ENCODE measurements around the gene PTPRR. TPM values are rescaled to one million over a fixed set of nuclear protein-coding genes. Genes with fewer than 3 reads are reported as not detected.

Gene PTPRR
- total RNA-seq, 2 experiments from 2014 or later: not detected

DNA sequence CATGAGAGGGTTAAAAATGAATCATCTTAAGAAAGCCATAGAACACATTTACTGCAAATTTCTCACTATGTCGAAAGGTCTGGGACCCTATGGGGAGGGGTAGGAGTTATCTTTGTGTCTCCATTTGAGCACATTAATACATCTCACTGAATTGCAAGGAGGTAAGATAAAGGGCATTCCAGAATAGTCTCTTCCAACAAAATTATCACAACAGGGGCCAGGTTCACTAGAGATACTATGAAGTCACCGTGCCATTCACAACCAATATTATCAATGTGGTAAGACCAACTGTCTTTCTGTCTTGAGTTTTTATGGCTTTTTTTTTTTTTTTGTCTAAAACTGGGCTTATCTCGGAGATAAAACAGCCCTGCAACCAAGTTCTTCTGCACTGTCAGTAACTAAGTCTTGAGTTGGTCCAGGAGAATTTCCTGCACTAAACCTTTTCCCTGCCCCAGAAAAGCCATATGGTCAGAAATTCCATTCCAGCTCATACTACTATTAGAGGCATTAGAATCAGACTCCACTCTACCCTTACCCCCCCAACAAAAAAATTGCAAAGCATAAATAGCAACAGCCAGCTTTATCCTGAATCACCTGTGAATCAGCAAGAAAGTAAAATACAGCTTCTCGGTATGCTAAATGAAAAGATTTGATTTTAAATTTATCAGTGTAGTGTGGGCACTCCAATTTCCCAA is 79.7 kb downstream of the PTPRR start:
- TF ChIP-seq CTCF (IDR thresholded peaks at IDR 0.05): no peak
- intact Hi-C loops (cut with DNase I, micrococcal nuclease): no loop called here
- Mint-ChIP-seq H3K4me1 (ENCODE audit: low read depth) (no peaks in the 10 kb centered on the region), H3K4me3 (no peak overlapping the region), H3K27ac (no peak overlapping the region), H3K9me3 (no peaks in the 10 kb centered on the region), H3K27me3 (no peaks in the 10 kb centered on the region), H3K36me3 (ENCODE audit: low read depth) (no peaks in the 10 kb centered on the region)
- POLR2A ChIA-PET: no interaction called here
- Histone ChIP-seq H3K4me3 (ENCODE audit: low read length) (no peak overlapping the region), H3K4me1 (ENCODE audit: insufficient read depth, low read length) (no peaks in the 10 kb centered on the region), H3K27me3 (ENCODE audit: control insufficient read depth in 1 of 2, insufficient read depth in 2 of 2, low read length in 2 of 2) (no peaks in the 10 kb centered on the region), H3K27ac (ENCODE audit: low read depth in 1 of 2, low read length in 2 of 2) (no peak overlapping the region), H3K36me3 (ENCODE audit: insufficient read depth, low read length) (no peaks in the 10 kb centered on the region), H3K9me3 (ENCODE audit: control insufficient read depth in 1 of 2, insufficient read depth in 1 of 2, low read length in 2 of 2) (no peaks in the 10 kb centered on the region)
- DNase-seq: no peak
- no peak for ATAC-seq (ENCODE audit: poor library complexity)
- CTCF ChIA-PET: no interaction called here

DNA sequence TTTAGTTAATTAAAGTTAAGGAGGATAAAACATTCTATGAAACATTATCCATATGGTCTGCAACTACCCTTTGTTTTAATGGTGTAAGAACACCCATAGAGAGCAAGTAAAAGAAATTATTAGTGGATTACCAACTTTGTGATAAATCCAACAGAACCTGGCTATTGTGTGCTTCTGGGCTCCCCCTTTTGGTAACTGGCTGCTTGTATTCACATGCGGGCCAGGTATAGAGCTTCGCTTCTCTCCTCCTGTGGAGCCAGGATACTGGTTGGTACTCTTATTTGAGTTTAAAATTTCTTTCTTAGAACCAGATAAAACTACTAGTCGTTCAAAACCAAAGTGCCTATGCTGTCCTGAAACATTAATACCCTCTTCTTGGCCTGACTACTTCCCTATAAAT is 81.0 kb downstream of the PTPRR start:
- no peaks in the 10 kb centered on the region for H3K27me3 Mint-ChIP-seq
- H3K4me3 Mint-ChIP-seq: no peak overlapping the region
- no peaks in the 10 kb centered on the region for H3K4me1 Mint-ChIP-seq (ENCODE audit: low read depth)
- Histone ChIP-seq H3K4me1 (ENCODE audit: insufficient read depth, low read length) (no peaks in the 10 kb centered on the region), H3K9me3 (ENCODE audit: control insufficient read depth in 1 of 2, insufficient read depth in 1 of 2, low read length in 2 of 2) (no peaks in the 10 kb centered on the region), H3K36me3 (ENCODE audit: insufficient read depth, low read length) (no peaks in the 10 kb centered on the region), H3K27me3 (ENCODE audit: control insufficient read depth in 1 of 2, insufficient read depth in 2 of 2, low read length in 2 of 2) (no peaks in the 10 kb centered on the region), H3K4me3 (ENCODE audit: low read length) (no peak overlapping the region), H3K27ac (ENCODE audit: low read depth in 1 of 2, low read length in 2 of 2) (no peak overlapping the region)
- no peaks in the 10 kb centered on the region for H3K36me3 Mint-ChIP-seq (ENCODE audit: low read depth)
- DNase-seq: no peak
- ChIA-PET POLR2A (no interaction called here), CTCF (no interaction called here)
- no peak for ATAC-seq (ENCODE audit: poor library complexity)
- TF ChIP-seq CTCF (IDR thresholded peaks at IDR 0.05): no peak
- intact Hi-C loops (cut with DNase I, micrococcal nuclease): no loop called here
- H3K9me3 Mint-ChIP-seq: no peaks in the 10 kb centered on the region
- H3K27ac Mint-ChIP-seq: no peak overlapping the region

DNA sequence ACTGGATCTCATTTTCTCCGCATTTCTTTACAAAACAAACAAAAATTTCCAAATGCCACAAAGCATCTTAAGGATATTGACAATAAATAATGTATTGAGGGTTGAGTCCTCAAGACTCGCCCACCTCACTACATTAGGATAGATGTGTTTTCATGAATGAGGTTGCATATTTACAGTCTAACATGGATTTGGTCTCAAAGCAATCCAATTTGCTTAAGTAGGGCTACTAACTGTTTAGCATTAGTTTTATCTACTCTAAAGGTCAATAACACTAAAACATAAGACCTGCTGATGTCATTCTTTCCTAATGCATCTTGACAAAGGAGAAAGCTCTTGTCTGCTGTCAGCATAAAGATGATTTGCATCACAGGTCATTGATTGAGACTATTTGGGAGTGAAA is 82.4 kb downstream of the PTPRR start:
- H3K9me3 Mint-ChIP-seq: no peaks in the 10 kb centered on the region
- no peak overlapping the region for H3K4me3 ChIP-seq (ENCODE audit: low read length)
- DNase-seq (no peak), ATAC-seq (ENCODE audit: poor library complexity) (no peak)
- H3K36me3 Mint-ChIP-seq (ENCODE audit: low read depth): no peaks in the 10 kb centered on the region
- TF ChIP-seq CTCF (IDR thresholded peaks at IDR 0.05): no peak
- no peak overlapping the region for H3K27ac Mint-ChIP-seq
- H3K27me3 ChIP-seq (ENCODE audit: control insufficient read depth in 1 of 2, insufficient read depth in 2 of 2, low read length in 2 of 2): no peaks in the 10 kb centered on the region
- H3K36me3 ChIP-seq (ENCODE audit: insufficient read depth, low read length): no peaks in the 10 kb centered on the region
- H3K27ac ChIP-seq (ENCODE audit: low read depth in 1 of 2, low read length in 2 of 2): no peak overlapping the region
- no peaks in the 10 kb centered on the region for H3K4me1 Mint-ChIP-seq (ENCODE audit: low read depth)
- ChIA-PET POLR2A (no interaction called here), CTCF (no interaction called here)
- H3K4me1 ChIP-seq (ENCODE audit: insufficient read depth, low read length): no peaks in the 10 kb centered on the region
- intact Hi-C loops (cut with DNase I, micrococcal nuclease): no loop called here
- no peak overlapping the region for H3K4me3 Mint-ChIP-seq
- H3K9me3 ChIP-seq (ENCODE audit: control insufficient read depth in 1 of 2, insufficient read depth in 1 of 2, low read length in 2 of 2): no peaks in the 10 kb centered on the region
- no peaks in the 10 kb centered on the region for H3K27me3 Mint-ChIP-seq
